ENCODE data around the gene DLG1. TPM values are rescaled to one million over a fixed set of nuclear protein-coding genes. Genes with fewer than 3 reads are reported as not detected.
A peak's percentile ranks its signal among the peaks of the same experiment; 100 is the strongest.

DLG1 gene
- total RNA-seq, 1 donor from 2014 or later = 168 TPM

DNA sequence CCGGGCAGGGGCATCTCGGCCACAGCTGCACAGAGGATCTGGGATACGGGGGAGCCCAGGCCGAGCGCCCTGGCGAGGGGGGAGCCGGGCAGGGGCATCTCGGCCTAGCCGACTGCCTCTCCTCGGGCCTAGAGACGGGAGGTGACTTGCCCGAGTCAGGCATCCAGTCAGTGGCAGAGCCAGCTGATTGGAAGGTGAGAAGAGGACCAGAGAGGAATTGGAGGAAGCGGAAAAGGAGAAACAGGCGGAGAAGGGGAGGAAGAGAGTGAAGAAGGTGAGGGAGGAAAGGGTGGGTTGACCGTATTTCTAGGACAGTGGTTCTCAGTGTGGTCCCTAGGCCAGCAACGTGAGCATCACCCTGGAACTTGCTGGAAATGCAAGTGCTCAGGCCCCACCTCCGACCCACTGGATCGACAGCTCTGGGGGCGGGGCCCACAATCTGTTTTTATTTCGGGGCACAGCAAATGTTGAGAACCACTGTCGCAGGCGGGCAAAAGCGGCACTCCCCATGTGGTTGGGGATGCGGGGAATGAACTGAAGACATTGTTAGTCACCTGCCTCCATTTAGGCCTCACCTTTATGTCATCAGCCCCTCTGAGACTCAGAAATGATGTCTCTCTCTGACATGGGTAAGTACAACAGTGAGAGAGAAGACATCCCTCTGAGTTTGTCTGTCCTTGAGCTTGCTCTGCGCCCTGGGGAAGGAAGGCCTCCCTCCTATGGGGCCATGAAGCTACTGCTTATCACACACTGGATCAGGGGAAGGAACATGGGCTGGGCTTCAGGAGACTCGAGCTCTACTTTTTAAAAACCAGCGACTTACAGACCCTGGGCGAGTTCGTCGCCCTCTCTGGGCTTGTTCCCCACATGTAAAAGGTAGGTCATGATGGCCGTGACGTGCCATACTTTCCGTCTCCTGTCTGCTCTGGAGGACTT, 267.8 kb downstream of the DLG1 start:
- no peak overlapping the region for H3K4me3 Mint-ChIP-seq (ENCODE audit: unreplicated experiment)
- H3K4me1 Mint-ChIP-seq (ENCODE audit: unreplicated experiment) = peaks cover 27% of the 10 kb centered on the region
- no peaks in the 10 kb centered on the region for H3K36me3 Mint-ChIP-seq (ENCODE audit: unreplicated experiment)

DNA sequence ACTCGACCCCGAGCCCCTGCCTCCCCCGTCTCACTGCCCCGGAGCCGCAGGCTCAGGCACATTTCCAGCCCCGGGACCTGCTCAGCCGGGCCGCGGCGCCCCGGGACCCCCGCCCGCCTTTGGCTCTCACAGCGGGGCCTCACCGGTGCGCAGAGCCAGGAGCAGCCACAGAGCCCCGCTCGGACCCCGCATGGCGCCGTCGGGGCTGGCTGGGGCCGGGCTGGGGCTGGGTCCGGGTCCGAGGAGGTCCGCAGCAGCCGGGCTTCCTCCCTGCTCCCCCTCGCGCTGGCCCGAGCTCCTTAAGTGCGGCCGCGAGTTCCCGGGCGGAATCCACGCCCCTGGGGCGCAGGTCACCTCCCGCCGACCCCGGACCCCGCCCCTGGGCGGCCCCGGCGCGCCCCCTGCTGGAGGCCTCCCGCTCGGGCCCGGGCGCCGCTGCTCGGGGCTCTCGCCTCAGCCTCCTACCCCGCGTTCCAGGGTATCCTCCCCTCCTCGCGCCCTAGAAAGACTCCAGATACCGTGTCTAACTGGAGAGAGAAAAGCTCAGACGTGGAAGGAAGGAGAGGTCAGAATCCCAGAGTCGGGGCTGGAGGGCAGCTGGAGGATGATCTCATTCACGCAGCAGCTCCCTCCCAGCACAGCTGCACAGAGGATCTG, 268.8 kb downstream of the DLG1 start, which contains the start of gene MELTF:
Gene MELTF, minus strand, starts transcription at position 307 of the 657 bp plus-strand sequence. Its CDS starts 115 bp downstream, at position 192.
- no peak within 1 kb of the TSS for H3K27ac Mint-ChIP-seq (ENCODE audit: unreplicated experiment)
- TF ChIP-seq, protein P1, sequence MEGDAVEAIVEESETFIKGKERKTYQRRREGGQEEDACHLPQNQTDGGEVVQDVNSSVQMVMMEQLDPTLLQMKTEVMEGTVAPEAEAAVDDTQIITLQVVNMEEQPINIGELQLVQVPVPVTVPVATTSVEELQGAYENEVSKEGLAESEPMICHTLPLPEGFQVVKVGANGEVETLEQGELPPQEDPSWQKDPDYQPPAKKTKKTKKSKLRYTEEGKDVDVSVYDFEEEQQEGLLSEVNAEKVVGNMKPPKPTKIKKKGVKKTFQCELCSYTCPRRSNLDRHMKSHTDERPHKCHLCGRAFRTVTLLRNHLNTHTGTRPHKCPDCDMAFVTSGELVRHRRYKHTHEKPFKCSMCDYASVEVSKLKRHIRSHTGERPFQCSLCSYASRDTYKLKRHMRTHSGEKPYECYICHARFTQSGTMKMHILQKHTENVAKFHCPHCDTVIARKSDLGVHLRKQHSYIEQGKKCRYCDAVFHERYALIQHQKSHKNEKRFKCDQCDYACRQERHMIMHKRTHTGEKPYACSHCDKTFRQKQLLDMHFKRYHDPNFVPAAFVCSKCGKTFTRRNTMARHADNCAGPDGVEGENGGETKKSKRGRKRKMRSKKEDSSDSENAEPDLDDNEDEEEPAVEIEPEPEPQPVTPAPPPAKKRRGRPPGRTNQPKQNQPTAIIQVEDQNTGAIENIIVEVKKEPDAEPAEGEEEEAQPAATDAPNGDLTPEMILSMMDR (IDR thresholded peaks at IDR 0.05) = peak; percentile 87
- H3K27me3 Mint-ChIP-seq (ENCODE audit: unreplicated experiment) = no peaks in the 10 kb centered on the region
- no peaks in the 10 kb centered on the region for H3K9me3 Mint-ChIP-seq (ENCODE audit: unreplicated experiment)
- peaks cover 22% of the 10 kb centered on the region for H3K4me1 Mint-ChIP-seq (ENCODE audit: unreplicated experiment)
- H3K4me3 Mint-ChIP-seq (ENCODE audit: unreplicated experiment) = peak within 1 kb of the TSS; percentile 59
- DNase-seq (ENCODE audit: extremely low spot score, unreplicated experiment) = peak; percentile 88
- no peaks in the 10 kb centered on the region for H3K36me3 Mint-ChIP-seq (ENCODE audit: unreplicated experiment)

More for the DNA sequence above, 267.8 kb downstream of the DLG1 start:
- peak; percentile 80 for DNase-seq (ENCODE audit: extremely low spot score, unreplicated experiment)
- H3K9me3 Mint-ChIP-seq (ENCODE audit: unreplicated experiment) = no peaks in the 10 kb centered on the region
- peak overlapping the region; percentile 68 for H3K27ac Mint-ChIP-seq (ENCODE audit: unreplicated experiment)
- no peaks in the 10 kb centered on the region for H3K27me3 Mint-ChIP-seq (ENCODE audit: unreplicated experiment)
- TF ChIP-seq, protein P1 (IDR thresholded peaks at IDR 0.05) = no peak

DNA sequence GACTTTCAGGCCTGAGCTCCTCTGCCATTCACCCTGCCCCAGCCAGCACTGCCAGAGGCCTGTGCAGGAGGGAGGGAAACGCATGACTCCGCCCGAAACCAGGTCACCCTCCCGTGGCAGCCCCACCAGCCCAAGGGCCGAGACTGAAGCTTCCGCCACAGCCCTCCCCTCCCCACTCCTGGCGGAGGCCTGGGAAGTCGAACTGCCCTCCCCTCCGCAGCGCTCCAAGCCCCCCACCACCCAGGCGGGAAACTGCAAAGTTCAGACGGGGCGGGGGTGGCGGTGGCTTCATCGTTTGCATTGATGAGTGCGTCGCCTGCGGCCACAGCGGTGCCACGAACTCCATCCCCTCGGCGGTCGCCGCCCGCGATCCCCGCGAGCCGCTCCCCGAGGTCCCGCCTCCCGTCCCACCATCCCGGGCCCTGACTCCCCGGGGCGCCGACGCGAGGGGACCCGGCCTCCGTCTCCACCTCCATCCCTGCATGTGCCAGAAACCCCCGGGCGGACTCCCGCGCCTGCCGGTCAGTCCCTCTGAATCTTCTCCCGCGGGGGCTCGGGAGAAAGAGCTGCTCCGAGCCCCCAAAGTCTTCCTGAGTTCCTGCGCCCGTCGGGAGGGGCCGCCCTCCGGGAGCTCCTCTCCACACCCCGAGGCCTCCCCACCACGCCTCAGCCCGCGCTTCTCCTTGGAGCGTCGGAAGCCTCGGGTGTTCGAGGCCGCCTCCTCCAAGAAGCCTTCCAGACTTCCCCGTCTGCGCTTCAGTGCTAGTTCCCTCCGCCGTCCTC, 269.5 kb downstream of the DLG1 start:
- Mint-ChIP-seq H3K4me1 (ENCODE audit: unreplicated experiment) (peaks cover 22% of the 10 kb centered on the region), H3K4me3 (ENCODE audit: unreplicated experiment) (peak overlapping the region; percentile 59), H3K9me3 (ENCODE audit: unreplicated experiment) (no peaks in the 10 kb centered on the region), H3K27me3 (ENCODE audit: unreplicated experiment) (no peaks in the 10 kb centered on the region), H3K27ac (ENCODE audit: unreplicated experiment) (no peak overlapping the region), H3K36me3 (ENCODE audit: unreplicated experiment) (no peaks in the 10 kb centered on the region)
- TF ChIP-seq, protein P1 (IDR thresholded peaks at IDR 0.05) = no peak
- DNase-seq (ENCODE audit: extremely low spot score, unreplicated experiment) = peak; percentile 86

DNA sequence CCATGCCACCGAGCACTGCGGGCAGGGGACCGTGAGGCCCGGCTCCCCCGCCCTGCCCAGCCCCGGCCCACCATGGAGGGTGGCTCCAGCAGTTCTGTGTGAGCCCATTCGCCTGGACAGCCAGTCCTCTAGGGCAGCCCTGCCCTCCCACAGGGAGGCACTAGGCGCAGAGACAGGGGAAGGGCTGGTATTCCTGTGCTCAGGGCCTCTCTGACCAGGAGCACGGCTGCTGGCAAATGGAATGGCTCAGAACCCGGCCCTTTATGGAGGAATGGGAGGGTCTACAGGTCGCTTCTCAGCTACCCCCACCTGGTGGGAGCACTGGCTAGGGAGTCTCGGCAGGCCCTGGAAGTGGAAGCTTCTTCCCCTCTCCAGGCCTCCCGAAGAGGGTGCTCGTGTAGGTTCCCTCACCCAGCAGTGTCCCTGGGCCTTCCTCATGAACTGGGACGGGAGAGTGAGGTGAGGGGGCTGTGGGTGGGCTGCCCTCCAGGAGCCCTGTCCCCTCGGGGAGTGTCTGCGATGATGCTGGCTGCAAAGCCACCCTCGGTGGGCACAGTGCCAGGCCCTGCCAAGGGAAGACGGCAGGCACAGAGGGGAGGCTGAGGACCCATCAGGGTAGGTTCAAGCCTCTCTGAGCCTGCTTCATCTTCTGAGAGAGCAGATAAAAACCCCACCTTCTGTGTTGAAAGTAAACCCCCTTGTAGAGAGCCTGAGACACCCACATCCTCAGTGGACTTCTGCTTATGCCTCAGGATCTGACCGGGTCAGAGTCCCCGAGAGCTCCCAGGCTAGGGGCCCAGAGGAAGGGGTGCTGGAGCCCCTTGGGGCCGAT, 270.3 kb downstream of the DLG1 start:
- Mint-ChIP-seq H3K36me3 (ENCODE audit: unreplicated experiment) (no peaks in the 10 kb centered on the region), H3K4me1 (ENCODE audit: unreplicated experiment) (peaks cover 30% of the 10 kb centered on the region), H3K27me3 (ENCODE audit: unreplicated experiment) (peaks cover 4% of the 10 kb centered on the region), H3K4me3 (ENCODE audit: unreplicated experiment) (peak overlapping the region; percentile 59), H3K27ac (ENCODE audit: unreplicated experiment) (no peak overlapping the region), H3K9me3 (ENCODE audit: unreplicated experiment) (no peaks in the 10 kb centered on the region)
- DNase-seq (ENCODE audit: extremely low spot score, unreplicated experiment) = peak; percentile 84
- TF ChIP-seq, protein P1 (IDR thresholded peaks at IDR 0.05) = no peak
